ENCODE results near the gene ARHGAP4. TPM values are rescaled to one million over a fixed set of nuclear protein-coding genes. Genes with fewer than 3 reads are reported as not detected.

Gene ARHGAP4
- total RNA-seq, 1 donor from 2014 or later: 50.7 TPM

DNA sequence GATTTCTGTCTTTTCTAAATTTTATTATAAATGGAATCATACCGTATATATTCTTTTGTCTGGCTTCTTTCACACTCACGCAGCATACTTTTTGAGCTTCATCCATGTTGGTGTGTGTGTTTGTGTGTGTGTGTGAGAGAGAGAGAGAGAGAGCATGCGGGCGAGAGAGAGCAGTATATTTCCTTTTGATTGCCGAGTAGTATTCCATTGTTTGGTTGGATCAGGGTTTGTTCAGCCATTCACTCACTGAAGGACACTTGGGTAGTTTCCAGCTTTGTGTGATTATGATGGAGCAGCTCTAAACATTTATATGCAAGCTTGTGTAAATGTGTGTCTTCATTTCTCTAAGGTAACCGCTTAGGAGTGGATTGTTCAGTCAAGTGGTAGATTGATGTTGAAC lies 36.9 kb downstream of the ARHGAP4 start:
- intact Hi-C loops (cut with DNase I): no loop called here
- ATAC-seq: no peak
- no peak for DNase-seq (ENCODE audit: low spot score)

- DNase-seq (ENCODE audit: low spot score) (no peak), ATAC-seq (no peak)
- intact Hi-C loops (cut with DNase I): no loop called here
Measured at GRCh38 chrX:153888344-153888743, 37.7 kb downstream of the ARHGAP4 start.

GRCh38 chrX:153887385-153887784 lies 38.7 kb downstream of the ARHGAP4 start:
- DNase-seq (ENCODE audit: low spot score) (no peak), ATAC-seq (no peak)
- intact Hi-C loops (cut with DNase I): no loop called here

DNA sequence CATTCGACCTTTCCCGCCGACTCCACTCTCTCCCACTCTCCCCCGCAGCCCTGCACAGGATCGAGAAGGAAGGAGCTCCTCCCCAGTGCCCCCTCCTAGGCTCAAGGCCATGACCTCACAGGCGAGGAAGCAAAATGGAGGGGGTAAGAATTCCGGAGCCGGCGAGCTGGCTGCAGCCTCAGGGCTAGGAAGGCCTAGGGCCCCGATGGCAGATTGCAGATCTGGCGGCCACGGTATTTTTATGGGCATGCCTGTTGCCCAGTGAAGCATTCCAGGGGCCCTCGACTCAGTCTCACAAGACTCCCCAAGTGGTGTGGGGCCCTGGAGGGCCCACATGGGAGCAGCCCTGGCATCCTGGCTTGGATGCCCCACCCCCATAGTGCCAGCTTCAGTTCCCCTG lies 39.1 kb downstream of the ARHGAP4 start:
- intact Hi-C loops (cut with DNase I): no loop called here
- DNase-seq (ENCODE audit: low spot score) (no peak), ATAC-seq (no peak)

DNA sequence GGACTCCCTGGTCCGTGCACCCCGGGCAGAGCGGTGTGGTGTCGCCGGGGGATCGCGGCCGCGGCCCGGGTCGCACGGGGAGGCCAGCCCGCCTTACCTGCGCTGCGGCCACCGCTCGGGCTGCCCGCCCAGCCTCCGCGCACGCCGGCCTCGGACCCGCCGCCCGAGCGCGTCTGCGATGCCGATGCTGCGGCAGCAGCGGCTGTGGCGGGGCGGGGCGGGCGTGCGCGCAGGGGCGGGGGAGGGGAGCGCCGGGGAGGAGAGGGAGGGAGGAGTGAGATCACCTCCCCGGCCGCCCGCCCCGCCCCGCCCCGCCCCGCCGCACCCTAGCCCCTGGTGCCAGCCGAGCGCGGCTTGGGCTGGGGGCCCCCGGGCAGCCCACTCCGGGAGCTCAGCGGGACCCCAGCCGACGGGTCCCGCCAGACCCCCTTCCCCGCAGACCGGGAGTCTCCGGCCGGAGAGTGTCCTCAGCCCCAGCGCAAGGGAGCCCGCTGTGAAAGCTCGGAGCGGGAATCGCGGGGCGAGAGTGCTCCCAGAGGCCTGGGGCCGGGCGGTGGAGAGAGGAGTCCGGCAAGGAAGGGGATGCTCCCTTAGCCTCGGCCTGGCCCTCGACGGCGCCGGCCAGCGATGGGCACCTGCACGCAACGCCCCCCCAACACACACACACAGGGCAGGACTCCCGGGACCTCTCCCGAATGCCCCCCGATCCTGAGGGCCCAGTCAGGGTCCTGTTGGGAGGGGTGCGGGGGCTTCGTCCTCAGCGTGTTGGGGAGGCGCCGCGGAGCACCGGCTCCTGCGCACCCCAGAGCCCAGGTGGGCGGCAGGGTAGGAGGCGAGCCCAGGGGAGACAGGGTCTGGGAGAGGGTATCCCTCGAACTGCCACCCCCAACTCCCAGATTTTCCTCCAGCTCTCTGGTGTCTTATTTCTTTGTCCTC lies 39.8 kb downstream of the ARHGAP4 start, which contains the start of gene L1CAM:
Gene L1CAM (minus strand): TSS at position 206 of the 936 bp plus-strand sequence. CDS start 10,337 bp downstream, outside the sequence.
- DNase-seq (ENCODE audit: low spot score) (no peak), ATAC-seq (no peak)
- intact Hi-C loops (cut with DNase I): no loop called here

DNA sequence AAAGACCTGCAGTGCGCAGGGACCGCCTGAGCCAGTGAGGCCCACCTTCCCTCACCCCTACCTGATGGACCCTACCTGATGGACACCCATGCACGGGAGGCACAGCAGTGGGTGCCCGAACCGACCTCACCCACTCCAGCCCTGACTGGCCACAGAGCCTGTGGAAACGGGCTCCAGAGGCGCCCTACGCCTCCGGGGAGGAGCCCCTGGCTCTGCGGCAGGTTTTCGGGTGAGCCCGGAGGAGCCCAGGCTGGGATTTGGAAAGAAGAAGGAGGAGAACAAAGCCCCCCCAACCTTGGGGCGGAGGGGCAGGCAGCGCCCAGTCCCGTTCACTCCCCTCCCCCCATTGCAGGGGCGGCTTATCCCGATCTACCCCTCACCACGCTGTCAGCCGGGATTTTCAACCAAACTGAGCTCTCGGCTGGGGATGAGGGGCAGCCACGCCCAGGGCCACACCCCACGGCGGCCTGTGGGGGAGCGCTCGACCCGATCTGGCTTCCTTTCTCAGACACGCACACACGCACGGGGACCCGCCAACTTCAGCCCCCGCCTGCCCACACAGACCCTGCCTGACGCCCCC lies 40.8 kb downstream of the ARHGAP4 start:
- DNase-seq (ENCODE audit: low spot score): no peak
- intact Hi-C loops (cut with DNase I): no loop called here

GRCh38 chrX:153884590-153884989 lies 41.5 kb downstream of the ARHGAP4 start:
- intact Hi-C loops (cut with DNase I): no loop called here
- DNase-seq (ENCODE audit: low spot score) (no peak), ATAC-seq (no peak)

More for the DNA sequence above, 40.8 kb downstream of the ARHGAP4 start:
- ATAC-seq: no peak

- DNase-seq (ENCODE audit: low spot score): no peak
- intact Hi-C loops (cut with DNase I): no loop called here
- ATAC-seq: no peak
Measured at GRCh38 chrX:153884136-153884535, 41.9 kb downstream of the ARHGAP4 start.

DNA sequence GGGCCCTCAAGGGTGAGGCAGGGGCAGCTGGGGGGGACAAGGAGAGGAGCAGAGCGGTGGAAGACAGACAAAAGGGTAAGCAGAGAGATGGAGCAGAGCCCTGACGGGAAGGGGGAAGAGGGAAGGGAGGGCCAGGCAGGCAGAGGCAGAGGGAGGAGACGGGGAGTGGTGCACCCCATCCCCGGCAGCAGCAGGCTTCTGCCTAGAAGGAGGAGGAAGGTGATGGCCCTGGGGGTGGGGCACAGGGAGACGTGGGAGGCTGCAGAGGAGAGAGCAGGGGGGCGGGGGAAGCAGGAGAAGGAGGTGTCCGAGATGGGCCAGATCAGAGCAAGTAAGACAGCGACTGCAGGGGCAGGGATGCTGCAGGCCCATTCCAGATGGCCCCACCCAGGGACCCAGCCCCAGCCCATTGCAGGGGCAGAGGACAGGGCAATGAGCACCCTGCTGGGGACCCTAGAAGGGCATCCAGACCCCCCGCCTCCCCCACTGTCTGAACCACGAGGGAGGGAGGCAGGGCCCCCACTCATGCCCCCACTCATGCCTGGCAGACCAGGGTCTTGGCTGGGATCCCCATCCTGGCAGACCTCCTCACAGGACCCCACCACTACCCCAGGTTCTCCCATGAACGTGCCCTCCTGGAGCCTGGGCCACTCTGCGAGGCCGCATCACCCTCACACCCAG lies 42.8 kb downstream of the ARHGAP4 start:
- DNase-seq (ENCODE audit: low spot score) (peak; percentile 42), ATAC-seq (no peak)
- intact Hi-C loops (cut with DNase I): no loop called here

DNA sequence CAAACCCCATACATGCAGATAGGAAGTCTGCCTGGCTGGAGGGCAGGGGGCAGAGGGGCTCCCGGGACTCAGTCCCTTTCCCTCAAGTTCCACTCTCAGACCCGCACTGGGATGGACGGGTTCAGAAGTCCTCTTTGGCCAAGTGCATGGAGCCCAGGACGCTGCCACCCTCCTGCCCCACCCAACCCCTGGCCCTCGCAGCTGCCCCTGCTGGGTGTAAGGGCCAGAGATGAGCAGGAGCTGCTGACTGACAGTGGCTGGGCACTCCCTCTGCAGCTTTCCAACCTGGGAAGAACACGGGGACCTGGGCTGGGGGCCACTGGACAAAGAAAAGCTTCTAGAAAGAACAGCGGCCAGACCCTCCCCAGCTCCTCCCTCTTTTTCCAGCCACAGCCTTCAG lies 43.5 kb downstream of the ARHGAP4 start:
- DNase-seq (ENCODE audit: low spot score) (peak; percentile 45), ATAC-seq (no peak)
- intact Hi-C loops (cut with DNase I): no loop called here

- DNase-seq (ENCODE audit: low spot score) (peak; percentile 67), ATAC-seq (peak; percentile 58)
- intact Hi-C loops (cut with DNase I): no loop called here
Measured at GRCh38 chrX:153882086-153882498, 44.0 kb downstream of the ARHGAP4 start.

DNA sequence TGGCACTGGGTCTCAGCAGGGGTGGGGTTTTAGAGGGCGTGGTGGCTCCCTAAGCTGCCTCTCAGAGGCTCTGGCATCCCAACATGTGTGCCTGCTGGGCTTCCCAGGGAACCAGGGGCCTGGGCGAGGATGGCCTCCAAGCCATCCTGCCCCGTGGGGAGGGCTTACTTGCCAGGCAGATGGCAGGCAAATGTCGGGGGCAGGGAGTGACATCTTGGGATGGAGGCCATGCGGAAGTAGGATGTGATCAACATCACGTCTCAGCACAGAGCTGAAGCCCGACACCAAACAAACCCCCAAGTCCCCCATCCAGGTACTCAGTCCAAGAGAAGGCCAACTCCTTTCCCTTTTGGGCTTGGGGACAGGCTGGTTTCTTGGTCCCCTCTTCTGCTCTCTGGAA lies 44.8 kb downstream of the ARHGAP4 start:
- ATAC-seq (no peak), DNase-seq (ENCODE audit: low spot score) (no peak)
- intact Hi-C loops (cut with DNase I): no loop called here

DNA sequence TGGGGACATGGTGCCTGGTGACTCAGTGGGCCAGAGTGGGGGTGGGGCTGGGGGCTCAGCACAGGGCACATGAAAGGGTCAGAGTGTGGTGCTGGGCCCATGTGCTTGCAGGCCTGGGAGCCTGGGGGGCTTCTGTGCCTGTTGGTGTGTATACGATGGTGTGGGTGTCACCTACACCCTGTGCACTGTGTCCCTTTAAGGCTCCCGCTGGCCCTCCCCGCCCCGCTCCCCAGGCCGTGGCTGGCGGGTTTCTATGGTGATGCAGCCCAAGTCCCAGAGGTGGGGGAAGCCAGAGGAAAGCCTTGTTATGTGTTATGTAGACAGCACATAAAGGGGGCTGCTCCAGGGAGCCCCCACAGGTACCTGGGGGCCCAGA lies 45.6 kb downstream of the ARHGAP4 start:
- DNase-seq (ENCODE audit: low spot score) (peak; percentile 47), ATAC-seq (no peak)
- intact Hi-C loops (cut with DNase I): no loop called here

- intact Hi-C loops (cut with DNase I): no loop called here
- ATAC-seq: no peak
- DNase-seq (ENCODE audit: low spot score): peak; percentile 55
Measured at GRCh38 chrX:153879741-153880439, 46.2 kb downstream of the ARHGAP4 start.

GRCh38 chrX:153878969-153879653 lies 47.0 kb downstream of the ARHGAP4 start:
- ATAC-seq (no peak), DNase-seq (ENCODE audit: low spot score) (peak; percentile 43)
- intact Hi-C loops (cut with DNase I): no loop called here

GRCh38 chrX:153878345-153878744 lies 47.7 kb downstream of the ARHGAP4 start:
- ATAC-seq: no peak
- intact Hi-C loops (cut with DNase I): no loop called here
- DNase-seq (ENCODE audit: low spot score): no peak

GRCh38 chrX:153877571-153878261 lies 48.3 kb downstream of the ARHGAP4 start:
- DNase-seq (ENCODE audit: low spot score) (no peak), ATAC-seq (no peak)
- intact Hi-C loops (cut with DNase I): no loop called here

DNA sequence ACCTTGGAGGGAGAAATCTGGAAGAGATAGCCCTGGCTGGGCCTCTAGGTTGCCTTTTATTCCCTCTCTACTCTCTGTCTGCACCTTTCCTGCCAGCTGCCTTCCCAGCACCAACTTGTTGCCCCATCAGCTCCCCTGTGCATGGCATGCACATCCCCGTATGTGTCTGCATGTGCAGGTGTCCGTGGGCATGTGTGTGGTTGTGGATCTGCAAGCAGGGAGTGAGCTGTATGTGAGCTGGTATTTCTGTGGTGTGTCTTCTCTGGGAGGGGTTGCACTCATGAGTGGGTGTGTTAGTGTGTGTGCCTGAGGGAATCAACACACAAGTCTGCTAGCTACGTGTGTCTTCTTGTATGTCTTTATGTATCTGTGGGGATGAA lies 50.0 kb downstream of the ARHGAP4 start:
- intact Hi-C loops (cut with DNase I): no loop called here
- ATAC-seq (no peak), DNase-seq (ENCODE audit: low spot score) (no peak)
